BLaER1 treated with 17β-estradiol and CSF1 and Interleukin-3, amounts not matched to agents 10 nM and 100 nM (cell line): ENCODE data around the gene CCDC51.

Experiments
- H3K27ac ChIP-seq, 11 experiments: shearing (Covaris generic); formaldehyde crosslinking; 2 replicates each; pipeline ENCODE4 v1.8.1; 2022
- H3K27me3 ChIP-seq, 11 experiments: shearing (Covaris generic); formaldehyde crosslinking; 2 replicates each; pipeline ENCODE4 v1.8.1; 2022
- H3K36me3 ChIP-seq, 11 experiments: shearing (Covaris generic); formaldehyde crosslinking; 2 replicates each; pipeline ENCODE4 v1.8.1; 2022
- H3K4me1 ChIP-seq, 10 experiments: shearing (Covaris generic); formaldehyde crosslinking; 2 replicates each; pipeline ENCODE4 v1.8.1; 2022
- H3K4me2 ChIP-seq, 11 experiments: shearing (Covaris generic); formaldehyde crosslinking; 2 replicates each; pipeline ENCODE4 v1.8.1; 2022
- H3K4me3 ChIP-seq, 10 experiments: shearing (Covaris generic); formaldehyde crosslinking; 2 replicates each; pipeline ENCODE4 v1.8.1; 2022
- H3K9ac ChIP-seq, 11 experiments: shearing (Covaris generic); formaldehyde crosslinking; 2 replicates each; pipeline ENCODE4 v1.8.1; 2022
- H3K9me3 ChIP-seq, 11 experiments: shearing (Covaris generic); formaldehyde crosslinking; replicated peaks in 1 of 11; 2 replicates each; pipeline ENCODE4 v1.8.1; 2022
- H4K20me1 ChIP-seq, 11 experiments: shearing (Covaris generic); formaldehyde crosslinking; 2 replicates each; pipeline ENCODE4 v1.8.1; 2022
- Cebpa-rat ChIP-seq, 11 experiments: shearing (Covaris generic); IDR thresholded peaks; 2 replicates each; pipeline ENCODE4 v1.8.1; 2022

Gene CCDC51

DNA sequence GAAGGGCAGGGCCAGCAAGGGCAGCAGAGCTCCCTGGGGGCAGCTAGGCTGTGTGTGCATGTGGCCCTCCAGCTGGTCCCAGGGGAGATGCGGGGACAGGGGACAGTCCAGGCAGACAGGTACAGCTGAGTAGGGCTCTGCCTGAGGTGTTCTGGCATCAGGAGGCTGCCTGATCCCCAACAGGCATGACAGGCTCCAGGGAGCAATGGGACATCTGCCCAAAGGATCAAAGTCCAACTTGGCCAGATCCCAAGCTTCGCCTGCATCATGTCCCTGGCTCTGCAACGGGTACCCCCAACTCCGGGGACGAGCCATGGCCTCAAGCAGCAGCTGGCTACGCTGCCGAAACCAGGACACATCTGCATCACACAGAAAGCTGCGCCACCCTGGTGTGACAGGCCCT, 28.4 kb upstream of the CCDC51 start:
- H3K36me3 ChIP-seq = peaks cover 29 to 63% (median 56%) of the 10 kb centered on the region in 11 experiments
- peak overlapping the region in 10 of 11 experiments; percentile 13 to 100 (median 96); a peak in 17 of 22 replicates for H3K27ac ChIP-seq
- peak overlapping the region; percentile 91 to 100 (median 99) for H3K4me2 ChIP-seq
- H3K27me3 ChIP-seq = no peaks in the 10 kb centered on the region
- peak overlapping the region; percentile 85 to 99 (median 93); a peak in 21 of 22 replicates for H3K9ac ChIP-seq
- peak overlapping the region in 5 of 10 experiments; percentile 65 to 85 (median 73); a peak in 11 of 20 replicates for H3K4me3 ChIP-seq
- H3K9me3 ChIP-seq = no peaks in the 10 kb centered on the region
- H4K20me1 ChIP-seq = peaks cover 17 to 45% (median 40%) of the 10 kb centered on the region in 11 experiments; a peak in 19 of 22 replicates
- no peak for TF ChIP-seq Cebpa-rat (IDR thresholded peaks at IDR 0.05)
- H3K4me1 ChIP-seq = peaks cover 68 to 82% (median 76%) of the 10 kb centered on the region in 10 experiments

DNA sequence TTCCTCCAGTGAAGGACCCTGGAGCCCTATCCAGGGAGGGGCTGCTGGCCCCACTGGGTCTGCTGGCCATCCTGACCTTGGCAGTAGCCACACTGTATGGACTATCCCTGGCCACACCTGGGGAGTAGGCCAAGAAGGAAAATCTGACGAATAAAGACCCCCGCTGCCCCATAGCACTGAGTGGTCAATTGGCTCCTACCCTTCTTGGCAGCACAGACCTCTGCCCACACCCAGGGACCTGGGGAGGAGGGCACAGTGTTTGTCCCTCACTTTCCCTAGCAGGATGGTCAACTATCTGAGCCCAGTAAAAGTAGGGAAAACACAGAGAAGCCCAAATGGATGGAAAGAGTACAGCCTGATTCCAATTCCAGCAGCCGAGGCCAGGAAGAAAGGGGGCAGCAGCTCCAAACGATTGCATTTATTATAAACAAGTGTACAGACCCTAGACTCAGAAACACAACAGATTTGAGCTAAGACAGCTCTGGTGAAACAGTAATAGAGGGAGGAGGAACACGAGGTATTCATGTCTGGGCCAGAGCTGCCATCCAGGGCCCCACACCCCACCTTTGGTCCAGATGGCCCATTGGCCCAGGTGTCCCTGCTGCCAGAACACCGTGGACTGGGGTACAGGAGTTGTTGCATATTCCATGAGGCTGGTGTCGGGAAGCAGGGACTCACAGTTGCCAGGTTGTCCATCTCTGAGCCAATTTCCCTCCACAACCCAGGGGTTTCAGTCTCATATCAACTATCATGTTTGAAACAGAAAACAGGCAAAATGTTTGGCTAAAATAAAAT, 27.8 kb upstream of the CCDC51 start:
- Histone ChIP-seq H3K4me1 (peaks cover 66 to 79% (median 73%) of the 10 kb centered on the region in 10 experiments), H4K20me1 (peaks cover 17 to 45% (median 40%) of the 10 kb centered on the region in 11 experiments; a peak in 19 of 22 replicates), H3K4me2 (peak overlapping the region; percentile 91 to 100 (median 99)), H3K4me3 (peak overlapping the region; percentile 61 to 85 (median 73)), H3K9me3 (no peaks in the 10 kb centered on the region), H3K27ac (peak overlapping the region; percentile 83 to 100 (median 98); a peak in 21 of 22 replicates), H3K36me3 (peaks cover 29 to 70% (median 57%) of the 10 kb centered on the region in 11 experiments), H3K9ac (peak overlapping the region; percentile 85 to 99 (median 93)), H3K27me3 (no peaks in the 10 kb centered on the region)
- TF ChIP-seq Cebpa-rat (IDR thresholded peaks at IDR 0.05) = no peak

GRCh38 chr3:48467110-48467454, 27.2 kb upstream of the CCDC51 start:
- H3K4me1 ChIP-seq = peaks cover 63 to 75% (median 70%) of the 10 kb centered on the region in 10 experiments
- H4K20me1 ChIP-seq = peaks cover 17 to 45% (median 40%) of the 10 kb centered on the region in 11 experiments; a peak in 19 of 22 replicates
- no peaks in the 10 kb centered on the region for H3K9me3 ChIP-seq
- H3K27me3 ChIP-seq = no peaks in the 10 kb centered on the region
- peak overlapping the region; percentile 91 to 100 (median 99) for H3K4me2 ChIP-seq
- H3K27ac ChIP-seq = peak overlapping the region; percentile 83 to 100 (median 98)
- H3K4me3 ChIP-seq = peak overlapping the region; percentile 61 to 85 (median 73)
- peaks cover 29 to 74% (median 59%) of the 10 kb centered on the region in 11 experiments for H3K36me3 ChIP-seq
- no peak for TF ChIP-seq Cebpa-rat (IDR thresholded peaks at IDR 0.05)
- peak overlapping the region; percentile 85 to 99 (median 93) for H3K9ac ChIP-seq

GRCh38 chr3:48466386-48467109, 26.6 kb upstream of the CCDC51 start:
- H3K9me3 ChIP-seq = no peaks in the 10 kb centered on the region
- H3K36me3 ChIP-seq = peaks cover 30 to 79% (median 63%) of the 10 kb centered on the region in 11 experiments
- peak overlapping the region; percentile 85 to 99 (median 93) for H3K9ac ChIP-seq
- H4K20me1 ChIP-seq = peaks cover 17 to 45% (median 41%) of the 10 kb centered on the region in 11 experiments; a peak in 19 of 22 replicates
- no peak for TF ChIP-seq Cebpa-rat (IDR thresholded peaks at IDR 0.05)
- no peaks in the 10 kb centered on the region for H3K27me3 ChIP-seq
- peaks cover 58 to 70% (median 64%) of the 10 kb centered on the region in 10 experiments for H3K4me1 ChIP-seq
- H3K4me3 ChIP-seq = peak overlapping the region; percentile 61 to 85 (median 73)
- peak overlapping the region; percentile 91 to 100 (median 99) for H3K4me2 ChIP-seq
- H3K27ac ChIP-seq = peak overlapping the region; percentile 83 to 100 (median 98)

GRCh38 chr3:48465531-48466378, 25.8 kb upstream of the CCDC51 start:
- Histone ChIP-seq H3K4me3 (peak overlapping the region; percentile 61 to 85 (median 73)), H3K27ac (peak overlapping the region; percentile 83 to 100 (median 98)), H3K36me3 (peaks cover 35 to 87% (median 68%) of the 10 kb centered on the region in 11 experiments), H3K9me3 (no peaks in the 10 kb centered on the region), H3K4me2 (peak overlapping the region; percentile 91 to 100 (median 99)), H4K20me1 (peaks cover 17 to 49% (median 41%) of the 10 kb centered on the region in 11 experiments; a peak in 19 of 22 replicates), H3K4me1 (peaks cover 50 to 64% (median 60%) of the 10 kb centered on the region in 10 experiments), H3K9ac (peak overlapping the region; percentile 85 to 99 (median 93)), H3K27me3 (no peaks in the 10 kb centered on the region)
- TF ChIP-seq Cebpa-rat (IDR thresholded peaks at IDR 0.05) = no peak

- H4K20me1 ChIP-seq = peaks cover 17 to 48% (median 36%) of the 10 kb centered on the region in 11 experiments; a peak in 19 of 22 replicates
- peak overlapping the region in 10 of 11 experiments; percentile 85 to 99 (median 92); a peak in 19 of 22 replicates for H3K9ac ChIP-seq
- H3K4me1 ChIP-seq = peaks cover 44 to 64% (median 55%) of the 10 kb centered on the region in 10 experiments
- H3K4me3 ChIP-seq = peak overlapping the region in 4 of 10 experiments; percentile 72 to 85 (median 75); a peak in 5 of 20 replicates
- peaks cover 41 to 87% (median 70%) of the 10 kb centered on the region in 11 experiments for H3K36me3 ChIP-seq
- H3K27me3 ChIP-seq = no peaks in the 10 kb centered on the region
- H3K4me2 ChIP-seq = peak overlapping the region; percentile 25 to 100 (median 99); a peak in 21 of 22 replicates
- H3K9me3 ChIP-seq = no peaks in the 10 kb centered on the region
- H3K27ac ChIP-seq = peak overlapping the region; percentile 28 to 100 (median 97); a peak in 21 of 22 replicates
- TF ChIP-seq Cebpa-rat (IDR thresholded peaks at IDR 0.05) = no peak
Observed at GRCh38 chr3:48465237-48465530, 25.3 kb upstream of the CCDC51 start.

DNA sequence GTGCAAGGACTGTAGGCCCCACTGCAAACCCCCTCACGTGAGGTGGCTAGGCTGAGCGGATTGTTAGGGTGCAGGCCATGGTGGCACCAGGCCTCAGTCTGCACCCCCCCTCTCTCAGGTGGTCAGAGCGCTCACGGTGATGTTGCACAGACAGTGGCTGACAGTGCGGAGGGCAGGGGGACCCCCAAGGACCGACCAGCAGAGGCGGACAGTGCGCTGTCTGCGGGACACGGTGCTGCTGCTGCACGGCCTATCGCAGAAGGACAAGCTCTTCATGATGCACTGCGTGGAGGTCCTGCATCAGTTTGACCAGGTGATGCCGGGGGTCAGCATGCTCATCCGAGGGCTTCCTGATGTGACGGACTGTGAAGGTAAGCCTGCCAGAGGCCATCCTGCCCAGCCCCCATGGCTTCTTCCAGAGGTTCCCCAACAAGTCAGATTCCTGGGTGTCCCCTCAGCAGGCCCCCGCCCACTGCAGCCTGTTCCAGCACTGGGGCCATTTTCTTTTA, 24.8 kb upstream of the CCDC51 start:
- Histone ChIP-seq H3K9me3 (no peaks in the 10 kb centered on the region), H3K27ac (peak overlapping the region in 10 of 11 experiments; percentile 28 to 100 (median 96); a peak in 18 of 22 replicates), H3K4me2 (peak overlapping the region in 9 of 11 experiments; percentile 25 to 100 (median 99); a peak in 18 of 22 replicates), H4K20me1 (peaks cover 17 to 44% (median 32%) of the 10 kb centered on the region in 11 experiments; a peak in 19 of 22 replicates), H3K27me3 (no peaks in the 10 kb centered on the region), H3K36me3 (peaks cover 45 to 87% (median 70%) of the 10 kb centered on the region in 11 experiments), H3K9ac (peak overlapping the region in 9 of 11 experiments; percentile 85 to 99 (median 93); a peak in 15 of 22 replicates), H3K4me1 (peaks cover 40 to 59% (median 51%) of the 10 kb centered on the region in 10 experiments), H3K4me3 (no peak overlapping the region)
- TF ChIP-seq Cebpa-rat (IDR thresholded peaks at IDR 0.05) = no peak
